Activated CD4-positive, alpha-beta T cell treated with anti-CD3 and anti-CD28 coated beads, Interleukin-2, amount 50 U/mL, for 48 hours (primary cell): Measurements from ENCODE around the gene HSPA1L.
"Not testable (repeated sequence)": the region's sequence is repeated elsewhere in the genome, so short reads cannot be mapped to it uniquely, and the experiment has no call there.

Experiments
- DNase-seq, 2 experiments: peaks; one replicate each; pipeline ENCODE4 v3.0.0-alpha.2; 2020

The HSPA1L gene

DNA sequence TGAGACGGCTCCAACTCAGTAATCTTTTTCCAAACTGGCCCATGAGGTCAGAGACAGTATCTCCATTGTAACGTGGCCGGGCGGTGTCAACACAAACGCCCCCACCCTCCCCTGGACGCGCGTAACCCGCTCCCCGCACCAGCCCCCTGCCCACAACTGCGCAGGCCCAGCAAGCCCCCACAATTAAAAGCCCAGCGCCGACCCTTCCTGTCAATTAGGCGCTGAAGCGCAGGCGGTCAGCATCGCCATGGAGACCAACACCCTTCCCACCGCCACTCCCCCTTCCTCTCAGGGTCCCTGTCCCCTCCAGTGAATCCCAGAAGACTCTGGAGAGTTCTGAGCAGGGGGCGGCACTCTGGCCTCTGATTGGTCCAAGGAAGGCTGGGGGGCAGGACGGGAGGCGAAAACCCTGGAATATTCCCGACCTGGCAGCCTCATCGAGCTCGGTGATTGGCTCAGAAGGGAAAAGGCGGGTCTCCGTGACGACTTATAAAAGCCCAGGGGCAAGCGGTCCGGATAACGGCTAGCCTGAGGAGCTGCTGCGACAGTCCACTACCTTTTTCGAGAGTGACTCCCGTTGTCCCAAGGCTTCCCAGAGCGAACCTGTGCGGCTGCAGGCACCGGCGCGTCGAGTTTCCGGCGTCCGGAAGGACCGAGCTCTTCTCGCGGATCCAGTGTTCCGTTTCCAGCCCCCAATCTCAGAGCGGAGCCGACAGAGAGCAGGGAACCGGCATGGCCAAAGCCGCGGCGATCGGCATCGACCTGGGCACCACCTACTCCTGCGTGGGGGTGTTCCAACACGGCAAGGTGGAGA, at the start of gene HSPA1L, which contains the start of gene HSPA1A:
TSS of gene HSPA1L (minus strand) at position 259 of the 814 bp plus-strand sequence. CDS start 3,311 bp downstream, outside the sequence.
TSS of gene HSPA1A (plus strand) at position 519 of the 814 bp plus-strand sequence. CDS start at position 733, 214 bp downstream.
- DNase-seq = peak; percentile 70 to 79

DNA sequence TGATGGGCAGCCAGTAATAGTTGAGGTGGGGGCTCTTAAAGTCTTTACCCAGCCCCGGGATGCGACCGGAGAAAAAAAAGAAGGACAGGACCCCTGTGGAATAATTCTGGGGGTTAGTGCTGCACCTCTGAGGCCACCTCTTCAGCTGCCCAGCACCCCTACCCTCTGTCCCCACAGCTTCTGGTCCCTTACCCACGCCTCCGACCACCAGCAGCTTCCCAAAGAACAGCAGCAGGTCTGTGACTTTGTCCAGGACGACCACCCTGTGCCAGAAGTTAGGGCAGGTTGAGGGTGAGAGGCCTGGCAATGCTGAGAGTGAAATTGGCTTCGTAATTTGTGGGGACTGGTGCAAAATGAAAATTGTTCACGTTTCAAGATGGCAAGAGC, 49.7 kb upstream of the HSPA1L start:
- DNase-seq = no peak

DNA sequence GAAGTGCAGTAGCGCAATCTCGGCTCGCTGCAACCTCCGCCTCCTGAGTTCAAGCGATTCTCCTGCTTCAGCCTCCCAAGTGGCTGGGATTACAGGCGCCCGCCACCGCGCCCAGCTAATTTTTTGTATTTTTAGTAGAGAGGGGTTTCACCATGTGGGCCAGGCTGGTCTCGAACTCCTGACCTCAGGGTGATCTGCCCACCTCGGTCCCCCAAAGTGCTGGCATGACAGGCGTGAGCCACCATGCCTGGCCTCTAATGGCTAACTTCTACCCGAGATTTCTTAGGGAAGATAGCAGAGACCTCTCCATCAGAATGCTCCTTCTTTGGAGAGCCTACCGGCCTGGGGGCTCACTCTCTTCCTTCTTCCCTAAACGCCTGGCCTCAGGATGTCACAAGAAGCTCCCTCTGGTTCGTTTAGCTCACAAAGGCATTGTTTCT, 49.1 kb upstream of the HSPA1L start:
- not testable (repeated sequence) for DNase-seq

DNA sequence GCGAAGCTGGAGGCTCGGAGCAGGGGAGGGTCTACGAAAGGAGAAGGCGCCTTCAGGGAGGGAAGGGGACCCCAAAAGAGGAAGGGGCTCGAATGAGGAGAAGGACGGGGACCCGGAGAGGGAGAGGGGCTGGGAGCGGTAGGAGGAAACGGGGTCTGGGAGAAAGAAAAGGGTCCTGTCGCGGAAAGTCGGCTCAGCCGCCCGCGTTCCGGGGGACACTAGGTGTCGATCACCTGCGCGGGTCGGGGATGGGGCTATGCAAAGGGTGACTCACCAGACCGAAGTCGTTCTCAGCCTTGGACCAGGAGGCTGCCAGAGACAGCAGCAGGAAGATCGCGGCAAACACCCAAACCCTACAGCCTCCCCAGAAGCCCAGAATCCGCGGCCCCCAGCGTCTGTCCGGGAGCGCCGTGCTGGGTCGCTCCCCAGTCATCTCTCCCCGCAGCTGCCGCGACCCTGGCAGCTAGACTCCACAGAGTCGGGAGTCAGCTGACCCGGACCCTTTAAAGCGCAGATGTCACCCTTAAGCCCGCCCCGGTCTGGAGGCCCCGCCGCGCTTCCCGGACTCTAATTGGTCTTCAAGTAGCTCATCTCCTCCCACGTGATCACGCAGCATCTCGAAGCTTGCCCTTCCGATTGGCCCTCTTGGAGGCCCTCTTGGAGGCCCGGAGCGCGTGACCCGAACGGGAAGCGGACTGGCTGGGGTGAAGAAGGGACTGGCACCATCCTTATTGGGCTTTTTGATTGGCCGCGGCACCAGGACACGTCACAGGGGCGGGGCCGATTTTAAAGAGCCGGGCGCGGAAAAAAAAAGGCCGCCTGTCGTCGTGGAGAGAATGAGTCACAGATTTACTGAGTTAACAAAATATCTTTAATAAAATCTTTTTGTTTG, 47.5 kb upstream of the HSPA1L start, which contains the start of gene NEU1:
TSS of gene NEU1 (minus strand) at position 478 of the 892 bp plus-strand sequence. CDS start at position 433, 45 bp downstream.
- peak; percentile 98 to 99 for DNase-seq

DNA sequence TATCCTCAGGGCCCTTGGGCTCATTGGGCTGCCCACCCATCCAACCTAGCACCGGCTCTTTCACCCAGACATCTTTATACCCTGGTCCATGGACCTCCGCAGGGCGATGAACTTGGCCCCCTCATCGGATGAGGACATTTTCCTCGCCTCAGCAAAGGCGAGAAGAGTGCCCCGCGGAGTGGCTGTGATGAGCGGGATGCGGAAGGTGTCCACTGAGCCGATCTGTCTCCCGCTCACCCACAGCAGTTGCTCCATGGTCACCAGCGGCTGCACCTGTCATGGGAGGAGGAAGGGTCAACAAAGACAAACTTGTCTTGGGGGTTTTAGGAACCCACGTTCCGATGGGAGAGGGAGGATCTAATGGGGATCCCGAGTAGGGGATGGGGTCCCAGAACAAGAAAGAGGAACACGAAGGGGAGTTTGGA, 46.8 kb upstream of the HSPA1L start:
- DNase-seq = no peak

DNA sequence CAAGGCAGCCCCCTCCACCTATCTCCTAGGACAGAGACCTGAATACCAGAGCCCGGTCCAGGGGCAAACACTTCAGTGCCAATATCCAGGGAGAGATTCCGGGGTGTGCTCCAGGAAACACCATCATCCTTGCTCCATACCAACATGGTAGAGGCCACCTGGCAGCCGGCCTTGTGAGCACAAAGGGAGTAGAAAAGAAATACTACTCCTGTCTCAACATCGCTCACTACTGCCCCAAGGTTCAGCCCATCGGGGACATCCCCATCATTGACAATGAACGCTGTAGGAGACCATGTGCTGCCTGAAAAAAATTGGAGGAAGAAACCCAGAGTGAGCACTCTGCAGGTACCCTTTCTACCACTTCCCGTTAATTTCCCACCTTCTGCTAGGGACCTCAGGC, 46.1 kb upstream of the HSPA1L start:
- DNase-seq = no peak

DNA sequence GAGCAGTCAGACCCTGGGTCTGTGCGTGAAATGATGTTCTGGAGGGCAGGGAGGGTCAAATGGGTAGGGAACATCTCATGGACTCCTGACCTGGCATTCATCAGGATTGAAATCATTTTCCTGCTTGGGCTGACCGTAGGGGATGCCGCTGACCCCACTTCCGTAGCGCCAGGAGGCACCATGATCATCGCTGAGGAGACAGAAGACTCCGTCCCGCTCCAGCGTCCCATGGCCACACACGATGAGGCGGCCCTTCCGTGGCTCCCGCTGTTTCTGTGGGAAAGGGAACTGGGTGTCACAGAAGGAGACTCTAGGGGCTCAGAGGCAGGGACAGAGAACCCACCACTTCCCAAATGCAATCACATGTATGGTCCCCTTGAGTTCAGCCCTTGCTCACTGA, 45.3 kb upstream of the HSPA1L start:
- DNase-seq = no peak

DNA sequence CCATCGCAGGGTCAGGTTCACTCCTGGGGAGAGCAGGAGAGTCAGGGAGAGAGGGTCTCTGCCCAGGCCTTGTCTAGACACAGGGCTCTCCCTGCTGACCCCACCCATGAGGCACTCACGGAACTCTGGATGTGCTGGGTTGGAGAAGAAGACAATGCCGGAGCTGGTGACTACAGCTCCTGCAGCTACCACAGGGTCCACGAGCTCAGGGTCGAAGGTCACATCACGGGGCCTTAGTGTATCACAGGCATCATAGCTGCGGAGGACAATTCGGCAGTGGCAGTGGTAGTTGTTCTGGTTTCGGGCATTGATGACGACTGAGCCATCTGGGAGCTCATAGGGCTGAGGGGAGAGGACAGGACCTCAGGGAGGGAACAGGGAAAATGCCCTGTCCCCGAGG, 44.8 kb upstream of the HSPA1L start:
- DNase-seq = no peak

DNA sequence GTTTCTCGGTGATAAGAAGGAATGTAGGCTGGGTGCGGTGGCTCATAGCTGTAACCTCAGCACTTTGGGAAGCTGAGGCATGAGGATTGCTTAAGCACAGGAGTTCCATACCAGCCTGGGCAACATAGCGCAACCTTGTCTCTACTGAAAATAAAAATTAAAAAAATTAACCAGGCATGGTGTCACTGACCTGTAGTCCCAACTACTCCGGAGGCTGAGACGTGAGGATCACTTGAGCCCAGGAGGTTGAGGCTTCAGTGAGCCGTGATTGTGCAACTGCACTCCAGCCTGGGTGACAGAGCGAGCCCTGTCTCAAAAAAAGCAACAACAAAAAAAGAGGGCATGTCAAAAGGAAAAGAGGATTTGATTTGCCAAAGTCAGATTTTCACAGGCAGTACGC, 43.6 kb upstream of the HSPA1L start:
- DNase-seq = no peak

DNA sequence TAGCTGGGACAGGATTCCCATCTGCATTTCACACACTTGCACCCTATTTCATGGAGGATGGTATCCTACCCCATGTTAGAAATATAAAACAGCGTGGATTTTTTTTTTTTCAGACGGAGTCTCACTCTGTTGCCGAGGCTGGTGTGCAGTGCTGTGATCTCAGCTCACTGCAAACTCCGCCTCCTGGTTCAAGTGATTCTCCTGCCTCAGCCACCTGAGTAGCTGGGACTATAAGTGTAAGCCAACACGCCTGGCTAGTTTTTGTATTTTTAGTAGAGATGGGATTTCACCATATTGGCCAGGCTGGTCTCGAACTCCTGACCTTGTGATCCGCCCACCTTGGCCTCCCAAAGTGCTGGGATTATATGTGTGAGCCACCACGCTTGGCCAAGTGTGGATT, 42.7 kb upstream of the HSPA1L start:
- DNase-seq = not testable (repeated sequence)

DNA sequence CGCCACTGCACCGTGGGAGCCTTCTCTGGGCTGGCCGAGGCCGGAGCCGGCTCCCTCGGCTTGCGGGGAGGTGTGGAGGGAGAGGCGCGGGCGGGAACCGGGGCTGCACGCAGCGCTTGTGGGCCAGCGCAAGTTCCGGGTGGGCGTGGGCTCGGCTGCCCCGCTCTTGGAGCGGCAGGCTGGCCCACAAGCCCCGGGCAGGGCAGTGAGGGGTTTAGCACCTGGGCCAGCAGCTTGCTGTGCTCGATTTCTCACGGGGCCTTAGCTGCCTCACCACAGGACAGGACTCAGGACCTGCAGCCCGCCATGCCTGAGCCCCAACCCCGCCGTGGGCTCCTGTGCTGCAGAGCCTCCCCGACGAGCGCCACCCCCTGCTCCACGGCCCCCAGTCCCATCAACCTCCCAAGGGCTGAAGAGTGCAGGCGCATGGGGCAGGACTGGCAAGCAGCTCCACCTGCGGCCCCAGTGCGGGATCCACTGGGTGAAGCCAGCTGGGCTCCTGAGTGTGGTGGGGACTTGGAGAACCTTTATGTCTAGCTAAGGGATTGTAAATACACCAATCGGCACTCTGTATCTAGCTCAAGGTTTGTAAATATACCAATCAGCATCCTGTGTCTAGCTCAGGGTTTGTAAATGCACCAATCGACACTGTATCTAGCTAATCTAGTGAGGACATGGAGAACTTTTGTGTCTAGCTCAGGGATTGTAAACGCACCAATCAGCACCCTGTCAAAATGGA, 37.1 kb upstream of the HSPA1L start:
- not testable (repeated sequence) for DNase-seq

DNA sequence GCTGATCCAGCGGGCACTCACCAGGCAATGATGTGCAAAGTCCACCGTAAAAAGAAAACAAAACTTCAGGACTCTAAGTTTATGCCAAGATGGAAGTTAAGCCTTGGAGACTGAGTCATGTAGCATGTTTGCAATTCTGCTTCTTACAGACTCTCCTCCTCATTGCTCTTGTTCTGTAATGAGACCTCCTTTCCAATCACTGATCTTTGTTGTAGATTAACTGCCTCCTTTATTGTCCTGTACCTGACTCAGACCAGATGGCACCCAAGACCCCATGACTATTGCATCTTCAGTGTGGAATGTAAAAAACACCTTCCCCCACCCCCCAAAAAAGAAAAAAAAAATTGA, 36.4 kb upstream of the HSPA1L start:
- no peak for DNase-seq

DNA sequence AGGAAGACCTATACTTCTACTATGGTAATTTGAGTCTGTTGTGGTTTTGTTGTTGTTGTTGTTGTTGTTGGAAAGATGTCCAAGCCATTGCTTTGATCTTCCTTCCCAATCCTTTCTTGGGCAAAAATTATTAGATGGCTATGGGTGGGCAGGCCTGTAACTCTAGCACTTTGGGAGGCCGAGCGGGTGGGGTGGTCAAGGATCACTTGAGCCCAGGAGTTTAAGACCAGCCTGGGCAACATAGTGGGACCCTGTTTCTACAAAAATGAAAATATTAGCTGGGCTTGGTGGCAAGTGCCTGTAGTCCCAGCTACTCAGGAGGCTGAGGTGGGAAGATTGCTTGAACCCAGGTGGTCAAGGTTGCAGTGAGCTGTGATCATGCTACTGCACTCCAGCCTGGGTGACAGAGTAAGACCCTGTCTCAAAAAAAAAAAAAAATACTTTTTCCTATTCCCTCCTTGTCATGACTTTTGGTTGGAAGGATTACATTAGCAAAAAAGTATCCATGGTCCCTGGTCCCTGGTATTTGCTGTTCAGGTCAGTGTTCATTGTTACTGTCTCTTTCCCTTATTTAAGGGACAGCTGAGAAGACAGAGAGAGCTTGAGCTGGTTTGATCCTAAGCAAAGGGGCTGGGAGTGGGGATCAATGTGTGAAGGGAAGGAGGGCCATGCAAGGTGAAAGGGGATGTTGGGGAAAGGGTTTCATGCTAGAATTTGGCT, 35.8 kb upstream of the HSPA1L start:
- DNase-seq = no peak

DNA sequence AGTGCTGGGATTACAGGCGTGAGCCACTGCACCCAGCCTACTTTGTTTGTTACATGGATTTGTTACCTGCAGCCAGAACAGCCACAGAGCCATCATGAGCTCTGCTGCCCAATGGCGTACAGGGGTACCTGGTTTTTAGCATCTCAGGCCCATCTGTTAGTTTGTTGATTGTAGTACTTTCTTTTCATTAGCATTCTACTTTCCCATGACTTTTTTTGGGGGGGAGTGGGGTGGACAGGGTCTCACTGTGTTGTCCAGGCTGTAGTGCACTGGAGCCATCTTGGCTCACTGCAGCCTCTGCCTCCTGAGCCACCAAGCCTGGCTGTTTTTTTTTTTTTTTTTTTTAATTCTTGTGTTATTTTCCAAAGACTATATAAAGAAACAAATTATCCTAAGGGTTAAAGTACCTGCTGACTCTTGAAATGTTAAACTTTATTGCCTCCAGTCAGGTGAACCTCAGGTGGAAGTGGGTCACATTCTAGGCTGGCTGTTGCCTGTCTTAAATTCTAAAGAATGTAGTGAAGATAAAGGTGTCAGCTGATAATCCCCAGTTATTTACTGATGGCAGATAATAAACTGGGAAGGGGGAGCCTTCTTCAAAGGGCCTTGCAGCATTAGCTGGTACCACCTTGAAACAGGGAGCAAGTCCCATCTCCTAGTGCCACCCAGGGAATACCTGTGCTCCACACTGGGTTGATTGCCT, 32.3 kb upstream of the HSPA1L start:
- DNase-seq = no peak

DNA sequence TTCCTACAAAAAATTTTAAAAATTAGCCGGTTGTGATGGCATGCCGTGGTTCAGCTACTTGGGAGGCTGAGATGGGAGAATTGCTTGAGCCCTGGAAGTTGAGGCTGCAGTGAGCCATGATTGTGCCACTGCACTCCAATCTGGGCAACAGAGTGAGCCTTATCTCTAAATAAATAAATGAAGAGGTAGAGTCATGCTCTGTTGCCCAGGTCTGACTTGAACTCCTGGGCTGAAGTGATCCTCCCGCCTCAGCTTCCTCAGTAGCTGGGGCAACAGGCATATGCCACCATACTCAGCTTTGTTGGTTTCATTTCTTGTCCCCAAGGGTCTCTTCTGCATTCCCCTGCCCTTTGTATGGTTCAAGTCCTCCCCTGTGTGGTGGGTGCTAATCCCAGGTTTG, 29.4 kb upstream of the HSPA1L start:
- DNase-seq = no peak

DNA sequence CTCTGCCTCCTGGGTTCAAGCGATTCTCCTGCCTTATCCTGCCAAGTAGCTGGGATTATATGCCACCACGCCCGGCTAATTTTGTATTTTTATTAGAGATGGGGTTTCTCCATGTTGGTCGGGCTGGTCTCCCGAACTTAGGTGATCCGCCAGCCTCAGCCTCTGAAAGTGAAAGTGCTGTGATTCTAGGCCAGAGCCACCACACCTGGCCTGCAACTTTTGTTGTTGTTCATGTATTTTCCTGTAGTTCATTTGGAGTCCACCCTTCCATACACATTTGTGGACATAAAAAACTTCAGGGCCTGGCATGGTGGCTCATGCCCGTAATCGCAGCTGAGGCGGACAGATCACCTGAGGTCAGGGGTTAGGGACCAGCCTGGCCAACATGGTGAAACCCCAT, 27.0 kb upstream of the HSPA1L start:
- DNase-seq = no peak

DNA sequence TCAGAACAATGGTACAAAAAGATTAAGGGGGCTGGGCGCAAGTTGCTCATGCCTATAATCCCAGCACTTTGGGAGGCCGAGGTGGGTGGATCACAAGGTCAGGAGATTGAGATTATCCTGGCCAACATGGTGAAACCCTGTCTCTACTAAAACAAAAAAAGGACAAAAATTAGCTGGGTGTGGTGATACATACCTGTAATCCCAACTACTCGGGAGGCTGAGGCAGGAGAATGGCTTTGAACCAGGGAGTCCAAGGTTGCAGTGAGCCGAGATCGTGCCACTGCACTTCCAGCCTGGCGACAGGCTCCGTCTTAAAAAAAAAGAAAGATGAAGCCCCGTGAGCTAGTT, 24.7 kb upstream of the HSPA1L start:
- DNase-seq = not testable (repeated sequence)

DNA sequence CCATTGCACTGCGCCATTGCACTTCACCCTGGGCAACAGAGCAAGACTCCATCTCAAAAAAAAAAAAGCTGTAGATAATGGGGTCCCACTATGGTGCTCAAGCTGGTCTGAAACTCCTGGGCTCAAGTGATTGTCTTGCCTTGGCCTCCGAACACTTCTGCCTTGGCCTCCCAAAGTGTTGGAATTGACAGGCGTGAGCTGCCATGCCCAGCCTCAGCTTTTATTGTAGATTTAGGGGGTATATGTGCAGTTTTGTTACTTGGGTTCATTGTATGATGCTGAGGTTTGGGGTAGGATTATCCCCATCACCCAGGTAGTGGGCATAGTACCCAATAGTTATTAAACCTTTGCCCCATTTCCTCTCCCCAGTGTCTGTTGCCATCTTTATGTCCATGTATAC, 23.9 kb upstream of the HSPA1L start:
- no peak for DNase-seq

DNA sequence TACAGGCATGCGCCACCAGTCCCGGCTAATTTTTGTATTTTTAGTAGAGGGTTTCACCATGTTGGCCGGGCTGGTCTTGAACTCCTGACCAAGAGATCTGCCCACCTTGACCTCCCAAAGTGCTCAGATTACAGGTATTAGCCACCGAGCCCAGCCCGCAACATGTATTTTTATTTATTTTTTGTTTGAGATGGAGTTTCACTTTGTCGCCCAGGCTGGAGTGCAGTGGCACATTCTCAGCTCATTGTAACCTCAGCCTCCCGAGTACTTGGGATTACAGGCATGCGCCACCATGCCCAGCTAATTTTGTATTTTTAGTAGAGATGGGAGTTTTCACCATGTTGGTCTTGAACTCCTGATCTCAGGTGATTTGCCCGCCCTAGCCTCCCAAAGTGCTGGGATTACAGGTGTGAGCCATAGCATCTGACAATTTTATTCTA, 23.1 kb upstream of the HSPA1L start:
- DNase-seq = not testable (repeated sequence)

DNA sequence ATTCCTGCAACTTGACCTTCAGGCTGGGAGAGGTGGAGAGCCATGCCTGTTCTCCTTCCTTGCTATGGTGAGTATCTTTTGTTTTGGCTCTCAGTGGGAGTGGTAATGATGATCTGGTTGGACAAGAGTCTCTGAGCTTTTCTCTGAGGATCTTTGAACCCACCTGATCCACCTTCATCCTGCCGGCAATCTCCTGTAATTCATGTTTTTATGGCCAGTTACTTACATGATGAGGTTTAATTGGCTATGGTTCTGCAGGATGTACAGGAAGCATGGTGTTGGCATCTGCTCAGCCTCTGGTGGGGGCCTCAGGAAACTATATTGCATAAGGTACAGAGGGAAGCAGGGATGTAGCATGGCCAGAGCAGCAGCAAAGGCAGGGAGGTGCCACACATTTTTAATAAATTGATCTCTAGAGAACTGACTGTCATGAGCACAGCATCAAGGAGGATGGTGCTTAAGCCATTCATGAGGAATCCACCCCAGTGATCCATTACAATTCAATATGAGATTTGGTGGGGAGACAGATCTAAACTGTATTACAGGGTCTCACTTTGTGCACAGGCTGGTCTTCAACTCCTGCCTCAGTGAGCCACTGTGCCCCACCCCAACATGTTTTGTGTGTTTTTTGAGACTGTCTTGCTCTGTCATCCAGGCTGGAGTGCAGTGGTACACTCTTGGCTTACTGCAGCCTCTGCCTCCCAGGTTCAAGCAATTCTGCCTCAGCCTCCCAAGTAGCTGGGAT, 22.5 kb upstream of the HSPA1L start:
- DNase-seq = no peak
